ENCODE measurements around the gene B3GNT5. TPM values are rescaled to one million over a fixed set of nuclear protein-coding genes. Genes with fewer than 3 reads are reported as not detected.

B3GNT5 gene
- total RNA-seq, 3 donors from 2014 or later: 33.7 to 80.1 (median 71.2) TPM

GRCh38 chr3:183272791-183273190 lies 19.7 kb downstream of the B3GNT5 start:
- H3K36me3 ChIP-seq (ENCODE audit: low read depth): no peaks in the 10 kb centered on the region
- DNase-seq (no peak), ATAC-seq (no peak)
- no peaks in the 10 kb centered on the region for H3K9me3 ChIP-seq
- H3K4me1 ChIP-seq (ENCODE audit: low read depth): peaks cover 16% of the 10 kb centered on the region
- intact Hi-C loops (cut with DNase I, micrococcal nuclease): no loop called here
- no peak for TF ChIP-seq CTCF (IDR thresholded peaks at IDR 0.05)
- no peak overlapping the region for H3K4me3 ChIP-seq

- Histone ChIP-seq H3K4me3 (no peak overlapping the region), H3K4me1 (ENCODE audit: low read depth) (peaks cover 13% of the 10 kb centered on the region), H3K9me3 (no peaks in the 10 kb centered on the region), H3K36me3 (ENCODE audit: low read depth) (no peaks in the 10 kb centered on the region)
- no peak for DNase-seq
- intact Hi-C loops (cut with DNase I, micrococcal nuclease): no loop called here
- no peak for TF ChIP-seq CTCF (IDR thresholded peaks at IDR 0.05)
- no peak for ATAC-seq
These were observed 21.6 kb downstream of the B3GNT5 start for GRCh38 chr3:183274609-183275008.

GRCh38 chr3:183275418-183275817 lies 22.4 kb downstream of the B3GNT5 start:
- DNase-seq (no peak), ATAC-seq (peak; percentile 81)
- Histone ChIP-seq H3K36me3 (ENCODE audit: low read depth) (no peaks in the 10 kb centered on the region), H3K4me3 (no peak overlapping the region), H3K4me1 (ENCODE audit: low read depth) (peaks cover 9% of the 10 kb centered on the region), H3K9me3 (no peaks in the 10 kb centered on the region)
- intact Hi-C loops (cut with DNase I, micrococcal nuclease): no loop called here
- TF ChIP-seq CTCF (IDR thresholded peaks at IDR 0.05): no peak

- intact Hi-C loops (cut with DNase I, micrococcal nuclease): no loop called here
- H3K4me1 ChIP-seq (ENCODE audit: low read depth): peaks cover 9% of the 10 kb centered on the region
- H3K4me3 ChIP-seq: no peak overlapping the region
- DNase-seq (no peak), ATAC-seq (no peak)
- H3K9me3 ChIP-seq: no peaks in the 10 kb centered on the region
- no peaks in the 10 kb centered on the region for H3K36me3 ChIP-seq (ENCODE audit: low read depth)
- TF ChIP-seq CTCF (IDR thresholded peaks at IDR 0.05): no peak
These were observed 22.9 kb downstream of the B3GNT5 start for GRCh38 chr3:183275937-183276336.

- H3K9me3 ChIP-seq: no peaks in the 10 kb centered on the region
- DNase-seq (no peak), ATAC-seq (no peak)
- peaks cover 9% of the 10 kb centered on the region for H3K4me1 ChIP-seq (ENCODE audit: low read depth)
- H3K36me3 ChIP-seq (ENCODE audit: low read depth): no peaks in the 10 kb centered on the region
- intact Hi-C loops (cut with DNase I, micrococcal nuclease): no loop called here
- H3K4me3 ChIP-seq: no peak overlapping the region
- TF ChIP-seq CTCF (IDR thresholded peaks at IDR 0.05): no peak
These were observed 24.2 kb downstream of the B3GNT5 start for GRCh38 chr3:183277260-183277659.

- DNase-seq (no peak), ATAC-seq (peak; percentile 74)
- TF ChIP-seq CTCF (IDR thresholded peaks at IDR 0.05): no peak
- intact Hi-C loops (cut with DNase I, micrococcal nuclease): no loop called here
- Histone ChIP-seq H3K4me1 (ENCODE audit: low read depth) (peaks cover 9% of the 10 kb centered on the region), H3K4me3 (no peak overlapping the region), H3K36me3 (ENCODE audit: low read depth) (no peaks in the 10 kb centered on the region), H3K9me3 (no peaks in the 10 kb centered on the region)
These were observed 25.5 kb downstream of the B3GNT5 start for GRCh38 chr3:183278479-183279088.

Data from mucosa of descending colon (tissue), 3 donors.